Measurements from ENCODE around the gene AP3S1. TPM values are rescaled to one million over a fixed set of nuclear protein-coding genes. Genes with fewer than 3 reads are reported as not detected.
"Not testable (repeated sequence)": the region's sequence is repeated elsewhere in the genome, so short reads cannot be mapped to it uniquely, and the experiment has no call there.

The AP3S1 gene
- polyA plus RNA-seq, 12 donors = 81.4 to 162 (median 119) TPM; not detected in 1

DNA sequence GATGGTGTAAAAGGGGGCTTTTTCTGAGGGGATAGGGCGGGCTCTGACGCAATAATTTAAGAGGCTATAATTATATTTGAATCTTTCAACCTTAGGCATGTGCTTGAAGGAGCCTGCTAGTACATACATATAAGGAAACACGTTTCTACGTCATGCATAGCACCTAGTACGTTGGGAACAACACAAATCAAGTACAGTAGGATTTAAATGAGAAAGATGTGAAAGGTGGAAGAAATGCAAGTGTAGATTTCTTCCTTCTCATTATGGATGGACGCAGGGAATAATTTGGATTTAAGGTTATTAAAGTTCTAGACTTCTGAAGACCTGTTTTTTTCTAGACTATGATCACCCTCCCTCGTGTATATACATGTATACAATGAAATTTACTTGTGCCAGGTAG lies 24.3 kb upstream of the AP3S1 start:
- DNase-seq = no peak

DNA sequence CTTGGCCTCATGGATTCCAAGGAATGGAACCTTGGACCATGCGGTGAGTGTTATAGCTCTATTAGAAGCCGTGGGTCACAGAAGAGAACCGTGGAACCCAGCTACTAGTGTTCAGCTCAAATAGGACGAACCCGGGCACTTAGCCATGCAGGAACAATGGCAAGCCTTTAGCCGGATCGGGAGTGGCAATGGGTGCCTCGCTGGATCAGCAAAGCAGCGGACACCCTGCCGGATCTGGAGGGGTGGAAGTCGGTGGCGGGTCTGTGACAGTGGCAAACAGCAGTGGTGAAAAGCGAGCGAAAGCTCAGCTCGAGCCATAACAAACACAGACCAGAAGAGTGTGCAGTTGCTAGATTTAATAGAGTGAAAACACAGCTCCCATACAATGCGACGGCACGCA lies 22.9 kb upstream of the AP3S1 start:
- no peak for DNase-seq

DNA sequence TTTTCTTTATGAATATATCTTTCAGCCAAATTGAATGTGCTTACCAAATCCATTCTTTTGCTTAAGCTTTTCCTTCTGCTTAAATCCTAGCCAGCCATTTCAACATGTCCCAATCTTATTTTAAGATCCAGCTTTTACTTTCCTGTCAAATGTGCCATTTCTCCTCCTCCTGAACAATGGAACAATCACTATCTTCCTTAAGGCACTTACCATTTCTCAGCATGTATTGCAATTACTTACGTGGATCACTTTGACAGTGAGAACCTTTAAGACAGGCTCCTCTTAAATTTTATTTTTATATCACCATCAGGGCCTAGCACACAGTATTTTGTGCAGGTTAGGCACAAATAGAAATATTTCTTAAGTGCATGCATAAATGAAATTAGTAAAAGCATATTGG lies 20.9 kb upstream of the AP3S1 start:
- no peak for DNase-seq

DNA sequence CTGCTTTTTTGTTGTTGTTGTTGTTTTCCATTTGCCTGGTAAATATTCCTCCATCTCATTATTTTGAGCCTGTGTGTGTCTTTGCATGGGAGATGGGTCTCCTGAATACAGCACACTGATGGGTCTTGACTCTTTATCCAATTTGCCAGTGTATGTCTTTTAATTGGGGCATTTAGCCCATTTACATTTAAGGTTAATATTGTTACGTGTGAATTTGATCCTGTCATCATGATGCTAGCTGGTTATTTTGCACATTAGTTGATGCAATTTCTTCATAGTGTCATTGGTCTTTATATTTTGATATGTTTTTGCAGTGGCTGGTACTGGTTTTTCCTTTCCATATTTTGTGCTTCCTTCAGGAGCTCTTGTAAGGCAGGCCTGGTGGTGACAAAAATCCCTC lies 16.8 kb upstream of the AP3S1 start:
- not testable (repeated sequence) for DNase-seq

DNA sequence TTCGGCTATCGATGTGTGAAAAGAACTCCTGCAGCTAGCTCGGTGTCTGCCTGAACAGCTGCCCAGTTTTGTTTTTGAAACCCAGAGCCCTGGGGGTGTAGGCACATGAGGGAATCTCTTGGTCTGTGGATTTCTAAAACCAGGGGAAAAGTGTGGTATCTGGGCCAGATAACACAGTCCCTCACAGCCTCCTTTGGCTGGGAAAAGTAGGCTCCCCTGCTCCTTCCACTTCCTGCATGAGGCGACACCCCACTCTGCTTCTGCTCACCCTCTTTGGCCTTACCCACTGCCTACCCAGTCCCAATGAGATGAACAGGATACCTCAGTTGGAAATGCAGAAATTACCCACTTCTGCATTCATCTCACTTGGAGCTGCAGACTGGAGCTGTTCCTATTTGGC lies 15.8 kb upstream of the AP3S1 start:
- no peak for DNase-seq

GRCh38 chr5:115829913-115830312 lies 11.8 kb upstream of the AP3S1 start:
- no peak for DNase-seq

DNA sequence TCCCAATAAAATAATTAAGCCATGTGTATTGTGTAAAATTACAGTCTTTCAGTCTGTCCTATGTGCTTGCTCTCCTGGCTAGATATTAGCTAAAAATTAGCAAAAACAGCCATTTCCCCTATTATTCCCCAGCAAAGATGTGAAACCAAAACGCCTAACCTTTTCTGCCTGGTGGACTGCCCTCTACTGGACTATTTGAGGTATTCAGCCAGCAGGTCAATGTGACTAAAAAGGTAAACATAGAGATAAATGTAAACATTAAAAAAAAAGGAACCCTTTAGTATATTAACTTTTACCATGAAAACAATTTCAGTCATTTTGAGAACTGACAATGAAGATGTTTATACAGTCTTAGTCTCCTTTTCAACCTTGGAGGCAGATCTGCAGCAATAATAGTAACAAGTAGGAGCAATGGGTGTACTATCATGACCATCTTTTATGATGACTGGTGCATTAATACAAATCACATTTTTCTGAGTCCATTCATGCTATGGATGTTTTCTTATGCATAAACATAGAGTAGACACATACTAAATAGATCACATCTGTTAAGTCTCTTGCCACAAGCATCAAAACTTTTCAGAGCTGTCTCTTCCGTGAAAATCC lies 10.5 kb upstream of the AP3S1 start:
- DNase-seq = peak; percentile 44

GRCh38 chr5:115835481-115835880 lies 6.3 kb upstream of the AP3S1 start:
- DNase-seq = no peak

- DNase-seq = peak; percentile 54
These were observed 2.7 kb upstream of the AP3S1 start for GRCh38 chr5:115838885-115839518.

- DNase-seq = no peak
These were observed 862 bp upstream of the AP3S1 start for GRCh38 chr5:115840873-115841272.

- peak; percentile 49 for DNase-seq
These were observed 577 bp downstream of the AP3S1 start for GRCh38 chr5:115842089-115842935.

DNA sequence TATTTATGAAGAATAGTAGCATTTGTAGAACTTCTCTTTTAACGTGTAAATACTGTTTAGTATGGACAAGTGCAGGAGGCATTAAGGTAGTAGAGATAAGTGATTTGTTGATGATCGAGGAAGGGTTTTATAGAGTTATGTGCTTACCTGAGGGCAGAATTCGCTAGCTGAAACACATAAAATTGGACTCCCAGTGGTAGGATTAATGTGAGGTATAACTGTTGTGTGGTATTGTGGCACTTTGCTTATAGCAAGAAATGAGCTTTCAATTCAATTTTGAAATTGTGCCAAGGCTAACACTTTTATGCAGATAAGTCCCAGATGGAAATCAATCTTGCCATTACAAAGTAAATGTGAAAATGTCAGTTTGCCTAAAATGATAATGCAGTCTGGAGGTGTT lies 1.2 kb downstream of the AP3S1 start:
- no peak for DNase-seq

DNA sequence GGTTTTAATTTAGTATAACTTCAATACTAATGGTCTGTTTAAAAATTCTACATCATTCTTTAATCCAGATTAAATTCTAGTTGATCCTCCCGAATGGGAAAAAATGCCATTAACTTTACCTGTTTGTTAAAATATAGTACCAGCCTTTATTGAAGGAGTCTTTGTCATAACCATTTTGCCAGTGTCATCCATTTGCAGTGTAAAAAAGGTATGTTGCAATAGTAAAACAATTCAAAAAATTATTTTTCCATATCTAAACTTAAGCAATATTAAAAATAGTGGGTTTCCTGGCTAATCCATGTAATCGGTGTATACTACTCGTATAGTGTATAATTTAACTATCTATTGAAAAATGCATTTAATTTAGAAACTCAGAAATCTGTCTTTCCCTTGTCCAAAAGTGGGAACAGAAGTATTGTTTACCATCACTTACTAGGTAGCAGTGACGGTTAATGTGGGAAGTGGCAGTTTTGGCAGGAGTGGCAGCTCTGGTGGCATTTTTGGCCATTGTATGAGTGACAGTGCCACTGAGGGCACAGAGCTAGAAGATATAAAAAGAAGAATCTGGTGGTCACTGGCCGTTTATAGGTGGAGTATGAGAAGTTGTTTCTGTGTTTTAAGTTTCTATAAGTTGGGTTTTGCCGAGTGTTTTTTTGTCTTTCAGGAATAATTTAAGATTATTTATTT lies 1.9 kb downstream of the AP3S1 start:
- DNase-seq = no peak

DNA sequence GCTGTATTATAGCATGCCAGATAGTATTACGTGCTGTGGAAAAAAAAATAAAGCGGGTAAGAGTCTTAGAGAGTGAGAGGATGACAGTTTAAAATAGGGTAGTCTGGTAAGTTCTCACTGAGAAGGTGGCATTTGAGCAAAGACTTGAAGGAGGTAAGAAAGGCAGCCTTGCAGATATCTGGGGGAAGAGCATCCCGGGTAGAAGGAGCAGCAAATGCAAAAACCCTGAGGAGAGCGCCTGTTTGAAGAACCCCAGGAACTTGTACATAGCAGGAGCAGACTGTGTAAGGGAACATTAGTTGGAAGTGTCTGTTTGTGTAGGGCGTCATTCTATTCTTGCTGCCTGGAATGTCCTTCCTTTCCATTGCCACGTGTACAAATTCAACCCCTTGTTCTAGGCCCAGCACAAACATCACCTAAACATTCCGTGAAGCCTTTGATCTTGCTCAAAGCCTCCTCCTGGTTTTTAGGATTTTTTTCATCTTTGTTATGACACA lies 2.6 kb downstream of the AP3S1 start:
- DNase-seq = no peak

GRCh38 chr5:115847290-115847689 lies 5.6 kb downstream of the AP3S1 start:
- no peak for DNase-seq

GRCh38 chr5:115849258-115849798 lies 7.6 kb downstream of the AP3S1 start:
- DNase-seq = no peak

- no peak for DNase-seq
These were observed 9.1 kb downstream of the AP3S1 start for GRCh38 chr5:115850744-115851416.

- no peak for DNase-seq
These were observed 12.4 kb downstream of the AP3S1 start for GRCh38 chr5:115854139-115854538.

DNA sequence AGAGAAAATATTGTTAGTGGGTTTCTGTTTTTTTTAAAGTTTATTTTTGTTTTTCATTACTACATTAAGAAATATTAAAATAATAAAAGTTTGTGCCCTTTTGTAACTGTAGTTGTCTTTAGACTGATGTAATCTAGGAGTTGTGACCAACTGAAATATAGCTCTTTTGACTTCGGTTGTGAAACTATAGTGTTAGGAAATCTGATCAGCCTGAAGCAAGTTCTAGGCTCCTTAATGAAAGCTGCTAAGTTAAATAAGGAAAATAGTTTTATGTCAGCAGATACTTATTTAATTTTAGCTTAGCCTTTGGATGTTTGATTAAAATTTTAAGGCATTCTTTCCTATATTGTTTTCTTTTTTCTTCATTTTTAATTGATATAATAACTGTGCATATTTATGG lies 14.2 kb downstream of the AP3S1 start:
- no peak for DNase-seq

DNA sequence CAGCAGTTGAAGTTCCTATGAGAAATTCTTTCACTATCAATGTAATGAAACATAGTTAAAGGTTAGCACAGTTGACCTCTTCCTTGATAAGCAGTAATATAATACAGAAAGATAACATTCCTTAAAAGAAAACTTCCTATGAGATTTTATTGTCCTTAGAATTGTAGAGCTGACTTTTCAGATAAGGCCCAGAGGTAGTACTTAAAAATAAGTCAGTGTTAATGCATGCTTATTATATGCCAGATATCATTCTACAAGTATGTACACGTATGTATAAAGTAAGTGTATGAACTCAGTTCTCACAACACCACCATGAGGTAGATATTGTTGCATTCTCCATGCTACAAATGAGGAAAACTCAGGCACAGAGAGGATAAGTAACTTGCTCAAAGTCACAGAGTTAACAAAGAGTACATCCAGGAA lies 15.3 kb downstream of the AP3S1 start:
- DNase-seq = no peak

- no peak for DNase-seq
These were observed 16.1 kb downstream of the AP3S1 start for GRCh38 chr5:115857626-115858349.
